ENCODE measurements around the gene TVP23B. TPM values are rescaled to one million over a fixed set of nuclear protein-coding genes. Genes with fewer than 3 reads are reported as not detected.
"Not testable (repeated sequence)": the region's sequence is repeated elsewhere in the genome, so short reads cannot be mapped to it uniquely, and the experiment has no call there.

The TVP23B gene
- total RNA-seq, 1 donor from 2014 or later = 42.6 TPM

DNA sequence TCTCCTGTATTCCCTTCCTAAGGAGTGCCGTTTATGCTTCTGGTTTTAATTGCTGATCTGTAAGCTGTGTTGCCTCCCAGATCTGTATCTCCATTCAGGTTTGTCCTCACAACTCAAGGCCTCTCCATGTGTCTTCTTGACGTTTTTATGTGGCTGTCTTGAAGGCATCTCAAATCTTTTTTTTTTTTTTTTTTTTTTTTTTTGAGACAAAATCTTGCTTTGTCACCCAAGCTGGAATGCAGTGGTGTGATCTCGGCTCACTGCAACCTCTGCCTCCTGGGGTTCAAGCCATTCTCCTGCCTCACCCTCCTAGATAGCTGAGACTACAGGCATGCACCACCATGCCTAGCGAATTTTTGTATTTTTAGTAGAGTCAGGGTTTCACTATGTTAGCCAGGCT is 13.9 kb downstream of the TVP23B start:
- FAIRE-seq; H3K4me1 Mint-ChIP-seq (ENCODE audit: low read depth, unreplicated experiment); H3K4me1 ChIP-seq (ENCODE audit: insufficient read depth, low read length); H3K4me3 ChIP-seq (ENCODE audit: insufficient read depth, low read depth, low read length); H3K4me2 ChIP-seq (ENCODE audit: low read length); H3K36me3 Mint-ChIP-seq (ENCODE audit: low read depth, unreplicated experiment); H3K4me3 Mint-ChIP-seq (ENCODE audit: unreplicated experiment); H3K27me3 ChIP-seq (ENCODE audit: insufficient read depth, low read length); H3K9ac ChIP-seq (ENCODE audit: low read length); H3K36me3 ChIP-seq (ENCODE audit: insufficient read depth, low read length); H2AFZ ChIP-seq (ENCODE audit: low read depth, low read length); H4K20me1 ChIP-seq (ENCODE audit: insufficient read depth, low read length); H3K79me2 ChIP-seq (ENCODE audit: insufficient read depth, low read length); H3K9me3 Mint-ChIP-seq (ENCODE audit: unreplicated experiment); H3K9me3 ChIP-seq (ENCODE audit: insufficient read depth, low read depth, low read length); H3K27me3 Mint-ChIP-seq (ENCODE audit: low read depth, unreplicated experiment): not testable (repeated sequence)
- DNase-seq (ENCODE audit: low read depth) = peak; percentile 10
- peak overlapping the region; percentile 19 for H3K27ac ChIP-seq (ENCODE audit: low read depth, low read length)
- H3K27ac Mint-ChIP-seq (ENCODE audit: unreplicated experiment) = peak overlapping the region; percentile 92

- not testable (repeated sequence) for FAIRE-seq; H3K4me1 Mint-ChIP-seq (ENCODE audit: low read depth, unreplicated experiment); H3K27me3 Mint-ChIP-seq (ENCODE audit: low read depth, unreplicated experiment); H3K36me3 Mint-ChIP-seq (ENCODE audit: low read depth, unreplicated experiment); H3K27ac Mint-ChIP-seq (ENCODE audit: unreplicated experiment); H2AFZ ChIP-seq (ENCODE audit: low read depth, low read length); H3K9me3 Mint-ChIP-seq (ENCODE audit: unreplicated experiment); H3K27me3 ChIP-seq (ENCODE audit: insufficient read depth, low read length); H3K4me3 Mint-ChIP-seq (ENCODE audit: unreplicated experiment); H3K79me2 ChIP-seq (ENCODE audit: insufficient read depth, low read length); H3K4me2 ChIP-seq (ENCODE audit: low read length); H4K20me1 ChIP-seq (ENCODE audit: insufficient read depth, low read length); H3K36me3 ChIP-seq (ENCODE audit: insufficient read depth, low read length); DNase-seq (ENCODE audit: low read depth); H3K4me3 ChIP-seq (ENCODE audit: insufficient read depth, low read depth, low read length); H3K9me3 ChIP-seq (ENCODE audit: insufficient read depth, low read depth, low read length); H3K27ac ChIP-seq (ENCODE audit: low read depth, low read length); H3K9ac ChIP-seq (ENCODE audit: low read length); H3K4me1 ChIP-seq (ENCODE audit: insufficient read depth, low read length)
These were observed 15.9 kb downstream of the TVP23B start for GRCh38 chr17:18796887-18797286.

DNA sequence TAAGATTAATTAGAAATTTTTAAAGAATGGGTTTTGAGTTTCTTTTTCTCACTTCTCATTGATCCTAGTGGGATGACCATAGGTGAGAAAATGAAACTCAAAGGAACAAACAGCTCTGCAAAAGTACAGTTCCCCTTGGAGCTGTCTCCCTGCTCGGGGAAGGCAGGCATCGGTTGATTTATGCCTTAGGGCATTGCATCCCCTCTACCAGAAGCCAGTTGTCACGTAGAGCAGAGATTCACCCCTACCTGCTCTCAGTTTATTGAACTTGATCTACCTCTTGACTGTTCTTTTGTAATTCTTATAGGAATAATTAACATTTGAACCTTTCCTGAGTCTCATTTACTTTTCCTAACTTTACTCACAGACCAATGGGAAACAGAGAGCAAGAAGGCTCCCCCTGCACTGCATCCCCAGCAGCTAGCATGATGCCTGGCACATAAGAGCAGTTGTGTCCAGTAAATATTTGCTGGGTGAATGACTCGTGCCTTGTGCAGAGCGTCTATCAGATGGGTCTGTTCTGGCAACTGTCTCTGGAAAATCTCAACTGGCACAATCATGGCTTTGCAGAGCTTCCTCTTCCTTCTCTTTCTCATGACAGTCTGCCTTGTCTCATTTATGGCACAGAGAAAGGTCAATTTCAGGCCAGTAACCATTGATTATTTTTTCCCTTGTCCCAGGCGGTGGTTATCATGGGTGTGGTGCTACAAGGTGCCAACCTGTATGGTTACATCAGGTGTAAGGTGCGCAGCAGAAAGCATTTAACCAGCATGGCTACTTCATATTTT is 22.7 kb downstream of the TVP23B start:
- not testable (repeated sequence) for H3K4me1 Mint-ChIP-seq (ENCODE audit: low read depth, unreplicated experiment); H3K36me3 ChIP-seq (ENCODE audit: insufficient read depth, low read length); H3K4me1 ChIP-seq (ENCODE audit: insufficient read depth, low read length); H3K4me2 ChIP-seq (ENCODE audit: low read length); H3K79me2 ChIP-seq (ENCODE audit: insufficient read depth, low read length); H3K27ac Mint-ChIP-seq (ENCODE audit: unreplicated experiment); DNase-seq (ENCODE audit: low read depth); H3K27me3 Mint-ChIP-seq (ENCODE audit: low read depth, unreplicated experiment); H3K27me3 ChIP-seq (ENCODE audit: insufficient read depth, low read length); H3K9me3 ChIP-seq (ENCODE audit: insufficient read depth, low read depth, low read length); H3K4me3 ChIP-seq (ENCODE audit: insufficient read depth, low read depth, low read length); H3K27ac ChIP-seq (ENCODE audit: low read depth, low read length); H3K4me3 Mint-ChIP-seq (ENCODE audit: unreplicated experiment); H4K20me1 ChIP-seq (ENCODE audit: insufficient read depth, low read length); H3K9me3 Mint-ChIP-seq (ENCODE audit: unreplicated experiment); FAIRE-seq; H2AFZ ChIP-seq (ENCODE audit: low read depth, low read length); H3K9ac ChIP-seq (ENCODE audit: low read length); H3K36me3 Mint-ChIP-seq (ENCODE audit: low read depth, unreplicated experiment)

- H3K36me3 Mint-ChIP-seq (ENCODE audit: low read depth, unreplicated experiment); H3K27me3 Mint-ChIP-seq (ENCODE audit: low read depth, unreplicated experiment); H3K27me3 ChIP-seq (ENCODE audit: insufficient read depth, low read length); H2AFZ ChIP-seq (ENCODE audit: low read depth, low read length); H3K9me3 Mint-ChIP-seq (ENCODE audit: unreplicated experiment); H3K79me2 ChIP-seq (ENCODE audit: insufficient read depth, low read length); FAIRE-seq; H3K4me1 ChIP-seq (ENCODE audit: insufficient read depth, low read length); H3K4me1 Mint-ChIP-seq (ENCODE audit: low read depth, unreplicated experiment); DNase-seq (ENCODE audit: low read depth); H3K27ac Mint-ChIP-seq (ENCODE audit: unreplicated experiment); H3K4me3 ChIP-seq (ENCODE audit: insufficient read depth, low read depth, low read length); H4K20me1 ChIP-seq (ENCODE audit: insufficient read depth, low read length); H3K9ac ChIP-seq (ENCODE audit: low read length); H3K4me3 Mint-ChIP-seq (ENCODE audit: unreplicated experiment); H3K9me3 ChIP-seq (ENCODE audit: insufficient read depth, low read depth, low read length); H3K4me2 ChIP-seq (ENCODE audit: low read length); H3K27ac ChIP-seq (ENCODE audit: low read depth, low read length); H3K36me3 ChIP-seq (ENCODE audit: insufficient read depth, low read length): not testable (repeated sequence)
These were observed 34.9 kb downstream of the TVP23B start for GRCh38 chr17:18815924-18816323.

All from astrocyte (in vitro differentiated cells and primary cell).